SK-N-SH (cell line): ENCODE measurements around the gene NOP56.

Experiments
- CTCF ChIP-seq: fragments of 200-600 bp; sonication (generic); IDR thresholded peaks from 2 replicates; pipeline ENCODE4 v1.6.1; 2017; ENCODE audit warnings: antibody characterized with exemption, mild to moderate bottlenecking, moderate library complexity
- USF1 ChIP-seq: IDR thresholded peaks from 2 replicates; pipeline ENCODE4 v1.4.0; 2012; ENCODE audit warnings: low read depth, borderline replicate concordance

- TF ChIP-seq CTCF (no peak), USF1 (no peak)
Observed at GRCh38 chr20:2626853-2627541, 25.4 kb upstream of the NOP56 start.
